ENCODE results near the gene NUDT16.
"Not testable (repeated sequence)": the region's sequence is repeated elsewhere in the genome, so short reads cannot be mapped to it uniquely, and the experiment has no call there.

The NUDT16 gene

DNA sequence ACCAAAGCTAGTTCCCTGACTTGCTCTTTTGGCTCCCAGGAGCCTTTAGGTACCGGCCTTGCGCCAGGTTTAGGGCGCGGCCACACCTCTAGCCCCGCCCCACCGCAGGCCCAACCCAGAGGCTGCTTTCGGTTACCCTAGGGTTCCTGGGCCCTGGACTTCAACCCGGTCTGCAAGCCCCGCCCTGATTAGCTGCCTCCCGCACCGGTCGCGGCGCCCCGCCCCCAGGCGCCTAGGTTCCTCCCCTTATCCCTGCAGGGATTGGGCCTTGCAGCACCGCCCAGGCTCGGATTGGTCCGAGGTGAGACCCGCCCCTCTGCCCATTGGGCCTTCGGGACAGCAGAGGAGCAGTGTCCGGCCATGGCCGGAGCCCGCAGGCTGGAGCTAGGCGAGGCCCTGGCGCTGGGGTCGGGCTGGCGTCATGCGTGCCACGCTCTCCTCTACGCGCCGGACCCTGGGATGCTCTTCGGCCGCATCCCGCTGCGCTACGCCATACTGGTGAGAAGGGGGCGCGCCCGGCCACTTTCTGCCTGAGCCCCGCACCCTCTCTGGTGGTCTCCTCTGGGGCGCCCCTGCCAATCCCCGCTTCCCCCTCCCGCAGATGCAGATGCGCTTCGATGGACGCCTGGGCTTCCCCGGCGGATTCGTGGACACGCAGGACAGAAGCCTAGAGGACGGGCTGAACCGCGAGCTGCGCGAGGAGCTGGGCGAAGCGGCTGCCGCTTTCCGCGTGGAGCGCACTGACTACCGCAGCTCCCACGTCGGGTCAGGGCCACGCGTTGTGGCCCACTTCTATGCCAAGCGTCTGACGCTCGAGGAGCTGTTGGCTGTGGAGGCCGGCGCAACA, at the start of gene NUDT16:
Gene NUDT16, plus strand, starts transcription at position 330 of the 847 bp plus-strand sequence. Its CDS starts 31 bp downstream, at position 361.
- H3K9me3 Mint-ChIP-seq: no peaks in the 10 kb centered on the region
- ATAC-seq (ENCODE audit: low read depth) (peak; percentile 97), DNase-seq (ENCODE audit: low spot score in 2 of 2) (peak; percentile 94 to 98)
- peaks cover 18% of the 10 kb centered on the region for H3K36me3 Mint-ChIP-seq
- H3K4me3 Mint-ChIP-seq: peak within 1 kb of the TSS; percentile 96
- H3K4me1 Mint-ChIP-seq: peaks cover 30% of the 10 kb centered on the region
- H3K27ac Mint-ChIP-seq: peak within 1 kb of the TSS; percentile 92
- H3K27me3 Mint-ChIP-seq: no peaks in the 10 kb centered on the region

DNA sequence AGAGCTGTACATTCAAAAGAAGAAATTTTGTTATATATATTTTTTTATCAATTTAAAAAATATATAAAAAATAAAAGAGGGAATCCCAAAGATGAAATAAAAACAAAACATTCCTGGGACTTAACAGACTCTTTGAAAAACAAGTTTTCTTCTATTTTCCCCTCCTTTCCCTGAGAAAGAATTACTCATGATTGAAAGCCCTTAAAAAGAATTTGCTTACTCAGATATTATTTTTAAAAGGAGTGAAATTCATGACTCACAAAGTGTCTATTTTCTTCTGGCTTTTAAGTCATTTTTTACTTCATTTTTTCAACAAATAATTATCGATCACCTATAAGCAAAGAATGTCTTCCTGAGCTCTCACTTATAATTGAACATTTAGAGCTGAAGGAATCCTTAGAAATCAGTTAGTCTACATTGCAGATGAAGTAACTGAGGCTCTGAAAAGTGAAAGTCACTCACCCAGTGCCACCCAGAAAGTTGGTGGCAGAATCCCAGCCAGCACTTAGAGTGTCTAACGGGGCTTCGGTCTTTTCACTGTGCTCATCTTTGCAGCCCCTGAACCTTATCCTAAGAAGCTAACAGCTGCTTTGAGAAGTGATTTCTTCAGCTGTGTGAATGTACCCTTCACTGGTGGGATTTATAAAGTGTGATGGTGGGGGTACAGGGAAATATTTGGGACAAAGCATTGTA, 42.5 kb upstream of the NUDT16 start:
- ATAC-seq (ENCODE audit: low read depth) (no peak), DNase-seq (ENCODE audit: low spot score in 2 of 2) (no peak)
- peaks cover 4% of the 10 kb centered on the region for H3K36me3 Mint-ChIP-seq
- H3K9me3 Mint-ChIP-seq: peaks cover 5% of the 10 kb centered on the region
- no peaks in the 10 kb centered on the region for H3K4me1 Mint-ChIP-seq
- no peaks in the 10 kb centered on the region for H3K27me3 Mint-ChIP-seq
- H3K27ac Mint-ChIP-seq: no peak overlapping the region
- no peak overlapping the region for H3K4me3 Mint-ChIP-seq

DNA sequence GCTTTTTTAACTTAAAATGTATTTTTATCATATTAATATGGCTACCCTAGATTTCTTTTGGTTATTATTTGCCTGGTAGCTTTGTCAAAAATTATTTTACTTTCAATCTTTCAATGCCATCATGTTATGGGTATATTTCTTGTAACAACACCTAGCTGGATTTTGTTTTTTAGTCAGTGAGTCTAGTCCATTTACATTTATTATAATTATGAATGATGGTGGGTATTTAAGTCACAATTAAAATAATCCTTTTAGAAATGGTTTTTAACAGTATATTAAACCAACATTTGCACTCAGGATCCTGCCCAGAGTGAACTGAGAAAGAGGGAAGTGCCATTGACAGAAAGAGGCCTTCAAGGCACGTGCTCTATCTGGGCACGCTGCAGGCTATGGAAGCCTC, 39.8 kb upstream of the NUDT16 start:
- Mint-ChIP-seq H3K36me3 (peaks cover 6% of the 10 kb centered on the region), H3K27me3 (no peaks in the 10 kb centered on the region), H3K9me3 (peaks cover 10% of the 10 kb centered on the region), H3K4me1 (no peaks in the 10 kb centered on the region), H3K4me3 (no peak overlapping the region), H3K27ac (no peak overlapping the region)
- no peak for ATAC-seq (ENCODE audit: low read depth)
- no peak for DNase-seq (ENCODE audit: low spot score in 2 of 2)

DNA sequence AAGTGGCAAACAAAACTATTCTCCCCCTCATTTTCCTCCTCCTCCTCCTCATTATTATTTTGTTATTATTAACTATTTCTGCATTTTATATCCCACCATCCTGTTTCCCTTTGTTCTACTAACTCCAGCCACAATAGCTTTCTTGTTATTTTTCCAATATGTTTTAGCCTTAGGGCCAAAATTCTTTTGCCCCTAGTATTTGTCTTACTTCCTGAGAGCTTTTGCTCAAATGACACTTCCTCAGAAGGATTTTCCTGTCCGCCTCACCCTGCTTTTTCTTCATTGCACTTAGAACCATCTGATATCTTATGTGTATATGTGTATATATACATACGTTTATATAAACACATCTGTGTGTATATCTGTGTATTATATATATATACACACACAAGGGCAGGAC, 32.7 kb upstream of the NUDT16 start:
- Mint-ChIP-seq H3K36me3 (peaks cover 2% of the 10 kb centered on the region), H3K9me3 (peaks cover 5% of the 10 kb centered on the region), H3K4me3 (no peak overlapping the region), H3K27ac (no peak overlapping the region), H3K27me3 (no peaks in the 10 kb centered on the region), H3K4me1 (peaks cover 12% of the 10 kb centered on the region)
- DNase-seq (ENCODE audit: low spot score in 2 of 2) (no peak), ATAC-seq (ENCODE audit: low read depth) (no peak)

DNA sequence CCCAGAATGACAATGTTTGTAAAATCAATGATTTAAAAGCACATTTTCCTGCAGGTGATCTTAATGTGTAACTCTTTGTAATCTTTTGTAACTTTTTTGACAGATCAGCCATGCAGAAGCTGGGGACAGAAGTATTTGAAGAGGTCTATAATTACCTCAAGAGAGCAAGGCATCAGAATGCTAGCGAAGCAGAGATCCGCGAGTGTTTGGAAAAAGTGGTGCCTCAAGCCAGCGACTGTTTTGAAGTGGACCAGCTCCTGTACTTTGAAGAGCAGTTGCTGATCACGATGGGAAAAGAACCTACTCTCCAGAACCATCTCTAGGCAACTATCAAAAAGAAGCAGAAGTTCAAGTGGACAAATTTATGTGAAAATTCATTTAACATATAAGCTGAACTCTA, 32.1 kb upstream of the NUDT16 start:
- Mint-ChIP-seq H3K4me1 (peaks cover 12% of the 10 kb centered on the region), H3K27ac (no peak overlapping the region), H3K36me3 (no peaks in the 10 kb centered on the region), H3K27me3 (no peaks in the 10 kb centered on the region), H3K9me3 (peaks cover 4% of the 10 kb centered on the region), H3K4me3 (no peak overlapping the region)
- DNase-seq (ENCODE audit: low spot score in 2 of 2) (no peak), ATAC-seq (ENCODE audit: low read depth) (no peak)

DNA sequence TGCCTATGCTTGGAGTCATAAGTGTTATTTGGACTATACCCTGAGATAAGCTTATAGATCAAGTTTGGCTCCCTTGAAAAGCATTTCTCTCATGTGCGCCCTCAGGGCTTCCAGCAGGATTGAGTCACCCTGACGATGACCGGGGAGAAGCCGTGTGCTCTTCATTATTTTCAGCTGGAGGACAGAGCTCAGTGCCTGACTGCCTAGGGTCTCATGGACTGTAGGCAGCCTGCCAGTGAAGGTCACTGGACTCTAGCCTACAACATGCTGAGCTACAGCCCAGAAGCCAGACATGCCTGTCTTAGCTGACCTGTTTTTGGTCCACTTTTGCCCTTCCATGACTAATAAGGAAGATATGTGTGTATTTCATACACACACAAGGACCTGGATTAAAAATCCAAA, 31.6 kb upstream of the NUDT16 start:
- no peak overlapping the region for H3K27ac Mint-ChIP-seq
- H3K4me3 Mint-ChIP-seq: no peak overlapping the region
- no peaks in the 10 kb centered on the region for H3K27me3 Mint-ChIP-seq
- no peaks in the 10 kb centered on the region for H3K36me3 Mint-ChIP-seq
- peaks cover 12% of the 10 kb centered on the region for H3K4me1 Mint-ChIP-seq
- ATAC-seq (ENCODE audit: low read depth): no peak
- peaks cover 4% of the 10 kb centered on the region for H3K9me3 Mint-ChIP-seq
- DNase-seq (ENCODE audit: low spot score in 2 of 2): no peak

DNA sequence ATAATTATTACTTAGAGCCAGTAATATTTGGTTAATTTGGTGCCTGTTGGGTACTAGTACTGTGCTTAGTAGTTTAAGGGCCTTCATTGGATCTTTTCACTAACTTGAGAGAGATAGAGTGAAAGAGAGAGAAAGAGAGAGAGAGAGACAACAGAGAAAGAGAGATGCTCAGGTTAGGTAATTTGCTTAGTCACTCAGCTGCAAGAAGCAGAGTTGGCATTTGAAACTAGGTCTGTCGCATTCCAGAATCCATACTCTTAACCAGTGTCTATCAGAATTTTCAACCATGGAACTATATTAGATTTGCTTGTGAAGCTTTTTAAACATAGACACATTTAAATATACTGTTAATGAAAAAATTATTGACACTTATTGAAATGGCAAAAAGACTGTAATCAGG, 31.1 kb upstream of the NUDT16 start:
- H3K4me1 Mint-ChIP-seq: peaks cover 12% of the 10 kb centered on the region
- ATAC-seq (ENCODE audit: low read depth) (no peak), DNase-seq (ENCODE audit: low spot score in 2 of 2) (no peak)
- no peak overlapping the region for H3K27ac Mint-ChIP-seq
- no peaks in the 10 kb centered on the region for H3K27me3 Mint-ChIP-seq
- no peak overlapping the region for H3K4me3 Mint-ChIP-seq
- no peaks in the 10 kb centered on the region for H3K36me3 Mint-ChIP-seq
- peaks cover 4% of the 10 kb centered on the region for H3K9me3 Mint-ChIP-seq

DNA sequence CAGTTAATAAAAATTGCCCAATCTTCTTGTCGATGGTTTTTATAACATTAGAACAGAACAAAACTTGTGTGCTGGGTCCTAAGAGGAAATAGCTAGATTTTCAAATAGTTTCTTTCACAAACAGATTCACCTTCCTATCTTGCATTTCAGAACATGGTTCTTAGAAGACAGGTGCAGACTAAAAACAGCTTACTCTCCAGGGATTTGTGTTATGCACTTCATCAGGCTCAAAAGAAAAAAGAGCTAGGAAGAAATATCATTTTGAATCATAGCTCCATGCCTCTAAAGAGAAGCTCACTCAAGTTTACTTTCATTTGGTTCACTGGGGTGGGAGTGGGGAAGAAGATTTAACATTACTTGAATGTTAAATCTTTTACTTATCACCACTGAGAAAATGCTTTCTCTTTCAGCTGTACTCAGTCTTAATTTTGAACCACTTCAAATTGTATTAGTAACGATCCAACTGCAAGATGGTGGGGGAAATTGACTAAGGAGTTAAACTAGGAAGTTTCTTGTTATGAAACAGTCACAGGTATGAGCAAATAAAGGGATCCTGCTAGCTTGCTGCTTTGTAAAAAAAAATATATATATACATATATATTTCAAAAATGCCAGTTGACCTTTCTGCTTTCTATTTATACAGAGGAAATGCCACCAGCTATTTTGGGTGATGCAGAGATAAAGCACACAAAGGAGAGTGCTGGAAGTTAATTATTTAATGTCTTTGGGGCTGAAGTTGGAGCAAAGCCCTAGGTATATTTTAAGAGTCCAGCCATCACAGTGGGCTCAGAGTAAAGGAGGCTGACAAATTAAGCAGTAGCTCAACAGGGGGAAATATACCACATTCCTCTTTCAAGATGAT, 28.3 kb upstream of the NUDT16 start:
- DNase-seq (ENCODE audit: low spot score in 2 of 2) (no peak), ATAC-seq (ENCODE audit: low read depth) (no peak)
- no peaks in the 10 kb centered on the region for H3K9me3 Mint-ChIP-seq
- peak overlapping the region; percentile 25 for H3K27ac Mint-ChIP-seq
- no peaks in the 10 kb centered on the region for H3K36me3 Mint-ChIP-seq
- H3K4me1 Mint-ChIP-seq: peaks cover 12% of the 10 kb centered on the region
- no peak overlapping the region for H3K4me3 Mint-ChIP-seq
- peaks cover 4% of the 10 kb centered on the region for H3K27me3 Mint-ChIP-seq

DNA sequence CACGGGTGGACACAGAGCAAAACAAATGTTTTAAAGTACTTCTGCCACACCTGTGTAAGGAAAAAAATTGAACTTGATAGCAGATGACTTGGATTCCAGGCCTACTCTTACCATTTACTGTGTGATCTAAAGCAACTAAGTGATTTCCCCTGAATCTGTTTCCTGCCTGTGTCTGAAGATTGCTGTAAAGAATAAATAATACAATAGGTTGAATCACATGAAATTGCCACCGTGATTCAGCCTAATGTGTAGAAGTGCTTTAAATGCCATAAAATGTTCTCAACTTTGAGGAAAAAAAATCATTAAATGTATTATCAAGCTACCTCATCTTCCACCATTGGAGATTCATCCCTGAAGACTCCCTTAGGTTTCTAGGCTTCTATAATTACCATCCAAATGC, 27.6 kb upstream of the NUDT16 start:
- Mint-ChIP-seq H3K27ac (no peak overlapping the region), H3K36me3 (no peaks in the 10 kb centered on the region), H3K27me3 (peaks cover 4% of the 10 kb centered on the region), H3K4me1 (peaks cover 12% of the 10 kb centered on the region), H3K4me3 (no peak overlapping the region), H3K9me3 (no peaks in the 10 kb centered on the region)
- DNase-seq (ENCODE audit: low spot score in 2 of 2) (no peak), ATAC-seq (ENCODE audit: low read depth) (no peak)

DNA sequence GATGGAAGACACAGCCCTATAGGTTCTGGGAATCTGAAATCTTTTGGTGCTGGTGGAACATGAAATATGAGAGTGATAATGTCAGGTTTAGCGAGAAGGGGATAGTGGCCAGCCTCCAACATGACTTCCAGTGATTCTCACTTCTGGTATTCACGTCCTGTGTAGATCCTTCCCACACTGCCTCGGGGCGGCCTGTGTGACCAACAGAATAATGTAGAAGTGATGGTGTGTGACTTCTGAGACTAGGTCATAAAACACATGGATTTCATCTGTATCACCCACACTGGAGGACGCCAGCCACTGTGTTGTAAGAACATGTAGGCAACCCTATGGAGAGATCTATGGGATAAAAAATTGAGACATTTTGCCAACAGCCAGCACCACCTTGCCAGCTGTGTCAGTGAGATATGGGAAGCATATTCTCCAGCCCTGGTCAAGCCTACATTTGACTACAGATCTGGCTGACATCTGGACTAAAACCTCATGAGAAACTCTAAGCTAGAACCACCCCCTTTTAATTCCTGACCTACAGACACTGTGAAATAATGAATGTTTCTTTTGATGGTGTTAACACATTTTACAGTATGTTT, 25.5 kb upstream of the NUDT16 start:
- ATAC-seq (ENCODE audit: low read depth) (no peak), DNase-seq (ENCODE audit: low spot score in 2 of 2) (no peak)
- H3K27me3 Mint-ChIP-seq: peaks cover 7% of the 10 kb centered on the region
- H3K27ac Mint-ChIP-seq: no peak overlapping the region
- H3K36me3 Mint-ChIP-seq: no peaks in the 10 kb centered on the region
- no peaks in the 10 kb centered on the region for H3K9me3 Mint-ChIP-seq
- H3K4me3 Mint-ChIP-seq: no peak overlapping the region
- H3K4me1 Mint-ChIP-seq: peaks cover 14% of the 10 kb centered on the region

DNA sequence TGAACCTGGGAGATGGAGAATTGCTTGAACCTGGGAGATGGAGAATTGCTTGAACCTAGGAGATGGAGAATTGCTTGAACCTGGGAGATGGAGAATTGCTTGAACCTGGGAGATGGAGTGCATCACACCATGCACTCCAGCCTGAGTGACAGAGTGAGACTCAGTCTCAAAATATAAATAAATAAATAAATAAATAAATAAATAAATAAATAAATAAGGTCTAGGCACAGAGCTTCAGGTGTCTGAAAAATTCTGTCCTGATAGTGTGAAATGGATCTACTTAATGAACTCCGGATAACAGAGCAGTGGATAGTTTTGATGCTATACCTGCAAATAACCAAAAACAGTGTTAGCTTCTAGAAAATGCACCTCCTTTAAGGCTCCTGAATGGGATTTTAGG, 24.3 kb upstream of the NUDT16 start:
- no peaks in the 10 kb centered on the region for H3K9me3 Mint-ChIP-seq
- ATAC-seq (ENCODE audit: low read depth) (no peak), DNase-seq (ENCODE audit: low spot score in 2 of 2) (no peak)
- no peaks in the 10 kb centered on the region for H3K36me3 Mint-ChIP-seq
- H3K4me3 Mint-ChIP-seq: no peak overlapping the region
- peaks cover 11% of the 10 kb centered on the region for H3K27me3 Mint-ChIP-seq
- no peak overlapping the region for H3K27ac Mint-ChIP-seq
- H3K4me1 Mint-ChIP-seq: peaks cover 20% of the 10 kb centered on the region

DNA sequence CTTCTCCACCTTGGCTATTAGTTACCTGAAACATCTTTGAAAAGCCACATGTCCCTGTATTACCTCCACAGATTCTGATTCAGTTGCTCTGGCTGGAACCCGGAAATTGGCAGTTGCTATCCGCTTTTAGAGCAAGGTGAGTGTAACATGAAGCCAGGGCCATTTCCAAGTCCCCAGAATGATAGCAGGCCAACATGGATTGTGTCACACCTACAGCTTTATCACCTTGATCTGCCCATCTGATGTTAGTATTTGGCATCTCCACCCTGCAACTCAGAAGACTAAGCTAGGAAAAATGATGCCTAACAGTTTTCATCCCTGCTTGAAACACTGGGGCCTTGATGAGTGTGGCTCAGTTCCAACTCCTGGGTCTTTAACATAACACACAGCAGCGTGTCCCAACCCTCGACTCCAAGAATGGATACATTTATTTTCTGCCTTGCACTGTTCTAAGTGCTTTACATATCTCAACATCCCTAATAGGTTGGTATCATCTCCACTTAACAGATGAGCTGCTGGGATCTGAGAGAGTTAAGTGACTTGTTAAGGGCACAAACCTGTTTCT, 21.3 kb upstream of the NUDT16 start:
- H3K4me3 Mint-ChIP-seq: no peak overlapping the region
- DNase-seq (ENCODE audit: low spot score in 2 of 2) (no peak), ATAC-seq (ENCODE audit: low read depth) (no peak)
- H3K4me1 Mint-ChIP-seq: peaks cover 10% of the 10 kb centered on the region
- H3K9me3 Mint-ChIP-seq: no peaks in the 10 kb centered on the region
- H3K36me3 Mint-ChIP-seq: no peaks in the 10 kb centered on the region
- H3K27ac Mint-ChIP-seq: no peak overlapping the region
- peaks cover 14% of the 10 kb centered on the region for H3K27me3 Mint-ChIP-seq

DNA sequence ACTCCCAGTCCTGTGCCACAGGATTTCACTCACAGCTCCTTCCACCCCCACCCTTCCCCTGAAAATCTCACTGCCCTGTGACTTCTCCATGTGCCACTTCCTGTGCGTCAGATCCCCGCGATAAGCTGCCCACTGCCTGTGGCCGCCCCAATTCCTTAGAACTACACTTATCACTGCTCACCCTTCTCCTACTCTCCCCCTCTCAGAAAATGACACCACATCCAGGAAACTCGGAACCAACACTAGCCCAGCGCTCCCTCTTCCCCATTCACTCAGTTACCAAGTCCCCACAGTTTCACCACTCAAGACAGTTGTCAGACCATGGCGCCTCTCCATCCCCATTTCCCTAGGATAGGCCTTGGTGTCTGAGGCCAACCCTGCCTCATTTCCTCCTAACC, 20.5 kb upstream of the NUDT16 start:
- not testable (repeated sequence) for ATAC-seq (ENCODE audit: low read depth); DNase-seq (ENCODE audit: low spot score in 2 of 2)
- H3K4me3 Mint-ChIP-seq: peak overlapping the region; percentile 82

More for the DNA sequence above, 20.5 kb upstream of the NUDT16 start:
- not testable (repeated sequence) for H3K4me1 Mint-ChIP-seq, H3K36me3 Mint-ChIP-seq, H3K27ac Mint-ChIP-seq, H3K9me3 Mint-ChIP-seq
- H3K27me3 Mint-ChIP-seq: peaks cover 14% of the 10 kb centered on the region

All from memory B cell (primary cell).